Esophagus muscularis mucosa (tissue), 4 donors: Measurements from ENCODE around the gene DBP. TPM values are rescaled to one million over a fixed set of nuclear protein-coding genes. Genes with fewer than 3 reads are reported as not detected.
A peak's percentile ranks its signal among the peaks of the same experiment; 100 is the strongest.

Experiments used
- DNase-seq: peaks from one replicate; pipeline ENCODE4 v3.0.0-alpha.2; 2017; ENCODE audit errors: extremely low spot score
- H3K27ac ChIP-seq, 4 donors: fragments of 200-600 bp; sonication (generic); replicated peaks in 1 of 4; 1 replicate in 3 of 4; 2 replicates in 1 of 4; pipeline ENCODE4 v1.5.1; 2016 to 2019; ENCODE audit warnings: mild to moderate bottlenecking in 1 of 4
- H3K27me3 ChIP-seq, 4 donors: fragments of 200-600 bp; sonication (generic); one replicate each; pipeline versions ENCODE4 v1.5.1 to v1.6.0; 2016 to 2019
- H3K36me3 ChIP-seq, 4 donors: fragments of 200-600 bp; sonication (generic); one replicate each; pipeline ENCODE4 v1.5.1; 2016 to 2019
- H3K4me1 ChIP-seq, 4 donors: fragments of 200-600 bp; sonication (generic); one replicate each; pipeline ENCODE4 v1.5.1; 2016 to 2019
- H3K4me3 ChIP-seq, 4 donors: fragments of 200-600 bp; sonication (generic); 1 replicate in 2 of 4; 2 replicates in 2 of 4; pipeline ENCODE4 v1.5.1; 2016 to 2019; ENCODE audit warnings: mild to moderate bottlenecking in 4 of 4, moderate library complexity in 1 of 4
- H3K9me3 ChIP-seq, 4 donors: fragments of 200-600 bp; sonication (generic); 1 replicate in 3 of 4; 2 replicates in 1 of 4; pipeline ENCODE4 v1.5.1; 2016 to 2019
- CTCF ChIP-seq, 3 experiments: fragments of 200-600 bp in 2 of 3; fragments of 450-650 bp in 1 of 3; sonication (generic) in 2 of 3; IDR thresholded peaks; one replicate each; pipeline ENCODE4 v1.5.1; 2017 to 2019; ENCODE audit warnings: antibody characterized with exemption in 3 of 3, mild to moderate bottlenecking in 2 of 3, moderate library complexity in 1 of 3
- EP300 ChIP-seq: sonication (generic); formaldehyde crosslinking; IDR thresholded peaks from one replicate; pipeline ENCODE4 v1.6.1; 2017; ENCODE audit warnings: antibody characterized with exemption
- POLR2A ChIP-seq: fragments of 450-650 bp; IDR thresholded peaks from one replicate; pipeline ENCODE4 v1.6.1; 2017; ENCODE audit warnings: antibody characterized with exemption, moderate library complexity, mild to moderate bottlenecking, low read depth
- POLR2AphosphoS5 ChIP-seq, 2 donors: sonication (generic); formaldehyde crosslinking; IDR thresholded peaks; one replicate each; pipeline ENCODE4 v1.6.1; 2017; ENCODE audit warnings: antibody characterized with exemption in 2 of 2
- WGBS: methylation state at CpG from one replicate; pipeline ENCODE4 v1.1.5; 2018; 5-methylcytosine and 5-hydroxymethylcytosine counted together
- intact Hi-C: fragments of 100-400 bp; cut with DNase I; formaldehyde crosslinking; loops from one replicate; pipeline ENCODE4 v1.15.1; 2023
- total RNA-seq, 4 donors: library from RNA; depleted of rRNA; stranded (reverse); fragments of >200 nt; gene quantifications; one replicate each; pipeline versions ENCODE4 v1.1.0 to v1.2.1, GENCODE V29; 2016

The DBP gene
- total RNA-seq, 4 donors from 2014 or later: 3.0 to 9.3 (median 7.2) TPM

GRCh38 chr19:48619692-48620585, 17.2 kb downstream of the DBP start:
- intact Hi-C loops: no loop called here
- H3K9me3 ChIP-seq: no peaks in the 10 kb centered on the region
- H3K27ac ChIP-seq: peak overlapping the region; percentile 93 to 95 (median 94)
- WGBS: 33% methylated on average over 6 of the region's 6 CpGs
- peaks cover 22 to 41% (median 36%) of the 10 kb centered on the region in 4 donors for H3K36me3 ChIP-seq
- DNase-seq: no peak
- no peaks in the 10 kb centered on the region for H3K27me3 ChIP-seq
- H3K4me1 ChIP-seq: peaks cover 48 to 86% (median 71%) of the 10 kb centered on the region in 4 donors
- H3K4me3 ChIP-seq: peak overlapping the region; percentile 75 to 96 (median 78)
- TF ChIP-seq POLR2AphosphoS5 (IDR thresholded peaks at IDR 0.05): no peak
- TF ChIP-seq EP300: no peak
- peak in 1 of 3 experiments; percentile 3 for TF ChIP-seq CTCF (IDR thresholded peaks at IDR 0.05)
- no peak for TF ChIP-seq POLR2A

- TF ChIP-seq POLR2AphosphoS5 (IDR thresholded peaks at IDR 0.05): peak; percentile 98 to 99
- no peak for TF ChIP-seq EP300
- TF ChIP-seq POLR2A: peak; percentile 95
- peak in 1 of 3 experiments; percentile 31 for TF ChIP-seq CTCF (IDR thresholded peaks at IDR 0.05)
- Histone ChIP-seq H3K27ac (peak within 1 kb of the TSS; percentile 93 to 95 (median 94)), H3K9me3 (no peaks in the 10 kb centered on the region), H3K4me3 (peak within 1 kb of the TSS; percentile 75 to 96 (median 78)), H3K27me3 (no peaks in the 10 kb centered on the region), H3K36me3 (peaks cover 24 to 47% (median 39%) of the 10 kb centered on the region in 4 donors), H3K4me1 (peaks cover 42 to 83% (median 65%) of the 10 kb centered on the region in 4 donors)
- peak; percentile 99 for DNase-seq
- WGBS: under 1% methylated on average over 36 of the region's 69 CpGs
- intact Hi-C loops: no loop called here
These were observed 18.1 kb downstream of the DBP start, which contains the start of the genes RPL18 and SPHK2 for GRCh38 chr19:48618916-48619691. TSS of gene RPL18 (minus strand) at chr19:48619178. CDS start at chr19:48619143, 35 bp downstream. TSS of gene SPHK2 (plus strand) at chr19:48619506. CDS start at chr19:48620515, 1,009 bp downstream.

- Histone ChIP-seq H3K36me3 (peaks cover 24 to 47% (median 39%) of the 10 kb centered on the region in 4 donors), H3K4me3 (peak overlapping the region; percentile 75 to 96 (median 78)), H3K9me3 (no peaks in the 10 kb centered on the region), H3K4me1 (peaks cover 37 to 77% (median 60%) of the 10 kb centered on the region in 4 donors), H3K27ac (peak overlapping the region; percentile 93 to 95 (median 94)), H3K27me3 (no peaks in the 10 kb centered on the region)
- intact Hi-C loops: no loop called here
- DNase-seq: no peak
- 3% methylated on average over 17 of the region's 18 CpGs for WGBS
- TF ChIP-seq POLR2AphosphoS5 (IDR thresholded peaks at IDR 0.05) (no peak), CTCF (IDR thresholded peaks at IDR 0.05) (no peak), POLR2A (no peak), EP300 (no peak)
These were observed 18.8 kb downstream of the DBP start for GRCh38 chr19:48618278-48618915.

- H3K9me3 ChIP-seq: no peaks in the 10 kb centered on the region
- H3K4me1 ChIP-seq: peaks cover 31 to 67% (median 49%) of the 10 kb centered on the region in 4 donors
- intact Hi-C loops: no loop called here
- peak overlapping the region; percentile 75 to 96 (median 78) for H3K4me3 ChIP-seq
- WGBS: 42% methylated on average over 12 of the region's 18 CpGs
- H3K27me3 ChIP-seq: no peaks in the 10 kb centered on the region
- peaks cover 24 to 47% (median 39%) of the 10 kb centered on the region in 4 donors for H3K36me3 ChIP-seq
- no peak for DNase-seq
- peak overlapping the region in 3 of 4 donors; percentile 94 to 95 (median 95) for H3K27ac ChIP-seq
- TF ChIP-seq POLR2A (no peak), CTCF (IDR thresholded peaks at IDR 0.05) (no peak), POLR2AphosphoS5 (IDR thresholded peaks at IDR 0.05) (no peak), EP300 (no peak)
These were observed 19.8 kb downstream of the DBP start for GRCh38 chr19:48617146-48617937.
